ENCODE data around the gene KIAA0232.

Gene KIAA0232

DNA sequence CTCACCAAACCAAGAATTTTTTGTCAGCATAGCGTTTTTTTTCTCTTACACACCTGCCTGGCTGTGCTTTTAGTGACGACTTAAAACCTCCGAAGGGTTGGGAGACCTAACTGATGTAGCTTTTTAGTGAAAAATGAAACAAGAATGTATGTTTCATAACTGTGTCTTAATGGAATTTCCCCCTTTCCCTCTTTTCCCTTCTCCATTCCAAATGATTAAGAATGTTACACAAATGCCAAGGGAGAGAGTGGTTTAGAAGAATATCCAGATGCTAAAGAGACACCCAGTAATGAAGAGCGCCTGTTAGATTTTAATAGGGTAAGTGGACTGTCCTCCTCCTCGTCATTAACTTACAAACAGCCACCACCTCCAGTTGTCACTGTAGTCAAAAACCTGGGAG, 93.9 kb downstream of the KIAA0232 start:
- TF ChIP-seq CTCF (IDR thresholded peaks at IDR 0.05; ENCODE audit: borderline replicate concordance, extremely low read depth, low read length, poor library complexity, severe bottlenecking), result no peak
- no peaks in the 10 kb centered on the region for H3K27me3 ChIP-seq (ENCODE audit: insufficient read depth, low read length, poor library complexity)
- H4K20me1 ChIP-seq (ENCODE audit: insufficient read depth, low read length), result peaks cover 19% of the 10 kb centered on the region
- no peaks in the 10 kb centered on the region for H3K79me2 ChIP-seq (ENCODE audit: insufficient read depth, low read length)
- no peaks in the 10 kb centered on the region for H3K4me1 ChIP-seq (ENCODE audit: insufficient read depth, low read length)
- no peak overlapping the region for H3K9ac ChIP-seq (ENCODE audit: low read depth, low read length)
- no peak overlapping the region for H3K27ac ChIP-seq (ENCODE audit: low read length)
- H3K4me2 ChIP-seq (ENCODE audit: insufficient read depth, low read length), result no peak overlapping the region
- no peak overlapping the region for H3K4me3 ChIP-seq (ENCODE audit: low read depth in 1 of 2, low read length in 2 of 2)
- H3K36me3 ChIP-seq (ENCODE audit: insufficient read depth, low read length), result peaks cover 96% of the 10 kb centered on the region
- H3K9me3 ChIP-seq (ENCODE audit: insufficient read depth, low read length, severe bottlenecking), result no peaks in the 10 kb centered on the region
- no peak overlapping the region for H2AFZ ChIP-seq (ENCODE audit: low read depth, low read length)
- DNase-seq (no peak), ATAC-seq (ENCODE audit: insufficient read depth, low read depth) (no peak)

- Histone ChIP-seq H3K4me1 (ENCODE audit: insufficient read depth, low read length) (no peaks in the 10 kb centered on the region), H3K4me3 (ENCODE audit: low read depth in 1 of 2, low read length in 2 of 2) (no peak overlapping the region), H3K36me3 (ENCODE audit: insufficient read depth, low read length) (peaks cover 96% of the 10 kb centered on the region), H3K79me2 (ENCODE audit: insufficient read depth, low read length) (no peaks in the 10 kb centered on the region), H2AFZ (ENCODE audit: low read depth, low read length) (no peak overlapping the region), H3K9ac (ENCODE audit: low read depth, low read length) (no peak overlapping the region), H3K27me3 (ENCODE audit: insufficient read depth, low read length, poor library complexity) (no peaks in the 10 kb centered on the region), H3K27ac (ENCODE audit: low read length) (no peak overlapping the region), H3K9me3 (ENCODE audit: insufficient read depth, low read length, severe bottlenecking) (no peaks in the 10 kb centered on the region), H4K20me1 (ENCODE audit: insufficient read depth, low read length) (peaks cover 19% of the 10 kb centered on the region), H3K4me2 (ENCODE audit: insufficient read depth, low read length) (no peak overlapping the region)
- no peak for DNase-seq
- no peak for TF ChIP-seq CTCF (IDR thresholded peaks at IDR 0.05; ENCODE audit: borderline replicate concordance, extremely low read depth, low read length, poor library complexity, severe bottlenecking)
- TF ChIP-seq EZH2 (IDR thresholded peaks at IDR 0.05; ENCODE audit: borderline replicate concordance, low read depth, low read length, severe bottlenecking), result no peak
- ATAC-seq (ENCODE audit: insufficient read depth, low read depth), result no peak
Observed at GRCh38 chr4:6877067-6877466, 94.5 kb downstream of the KIAA0232 start.

DNA sequence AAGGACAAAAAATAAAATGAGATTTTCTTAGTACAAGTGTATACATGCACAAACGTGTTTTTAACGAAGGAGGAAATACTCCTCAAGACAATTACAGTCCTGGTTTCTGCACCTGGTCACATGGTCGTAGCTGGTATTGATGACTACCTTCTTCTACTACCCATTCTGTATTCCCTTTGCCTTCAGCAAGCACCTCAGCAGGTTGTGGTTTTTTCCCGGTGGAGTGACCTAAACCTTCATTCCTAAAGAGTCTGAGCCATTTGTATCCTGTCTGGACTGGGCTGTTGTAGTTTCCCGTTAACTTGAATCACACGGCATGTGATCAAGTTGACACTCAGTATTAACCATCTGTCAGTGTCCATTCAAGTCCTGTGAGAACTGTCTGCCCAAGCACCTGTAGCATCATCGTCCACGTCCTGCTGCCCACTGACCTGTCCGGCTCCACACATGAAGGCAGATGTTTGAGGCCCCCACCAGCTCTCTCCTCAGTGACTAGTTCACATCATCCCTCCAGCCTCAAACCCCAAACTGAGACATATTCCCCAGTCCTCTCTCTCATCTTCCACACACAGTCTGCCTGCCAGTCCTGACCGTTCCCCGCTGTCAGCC, 96.0 kb downstream of the KIAA0232 start:
- ATAC-seq (ENCODE audit: insufficient read depth, low read depth) (no peak), DNase-seq (no peak)
- TF ChIP-seq CTCF (IDR thresholded peaks at IDR 0.05; ENCODE audit: borderline replicate concordance, extremely low read depth, low read length, poor library complexity, severe bottlenecking) (no peak), EZH2 (IDR thresholded peaks at IDR 0.05; ENCODE audit: borderline replicate concordance, low read depth, low read length, severe bottlenecking) (no peak)
- H3K36me3 ChIP-seq (ENCODE audit: insufficient read depth, low read length), result peaks cover 96% of the 10 kb centered on the region
- no peaks in the 10 kb centered on the region for H3K9me3 ChIP-seq (ENCODE audit: insufficient read depth, low read length, severe bottlenecking)
- no peak overlapping the region for H3K9ac ChIP-seq (ENCODE audit: low read depth, low read length)
- no peaks in the 10 kb centered on the region for H3K27me3 ChIP-seq (ENCODE audit: insufficient read depth, low read length, poor library complexity)
- H3K4me3 ChIP-seq (ENCODE audit: low read depth in 1 of 2, low read length in 2 of 2), result no peak overlapping the region
- H4K20me1 ChIP-seq (ENCODE audit: insufficient read depth, low read length), result peaks cover 14% of the 10 kb centered on the region
- no peak overlapping the region for H2AFZ ChIP-seq (ENCODE audit: low read depth, low read length)
- H3K27ac ChIP-seq (ENCODE audit: low read length), result no peak overlapping the region
- H3K4me1 ChIP-seq (ENCODE audit: insufficient read depth, low read length), result no peaks in the 10 kb centered on the region
- H3K79me2 ChIP-seq (ENCODE audit: insufficient read depth, low read length), result no peaks in the 10 kb centered on the region
- no peak overlapping the region for H3K4me2 ChIP-seq (ENCODE audit: insufficient read depth, low read length)

- Histone ChIP-seq H3K9ac (ENCODE audit: low read depth, low read length) (no peak overlapping the region), H3K79me2 (ENCODE audit: insufficient read depth, low read length) (no peaks in the 10 kb centered on the region), H2AFZ (ENCODE audit: low read depth, low read length) (no peak overlapping the region), H3K36me3 (ENCODE audit: insufficient read depth, low read length) (peaks cover 75% of the 10 kb centered on the region), H3K27me3 (ENCODE audit: insufficient read depth, low read length, poor library complexity) (no peaks in the 10 kb centered on the region), H3K9me3 (ENCODE audit: insufficient read depth, low read length, severe bottlenecking) (no peaks in the 10 kb centered on the region), H3K4me2 (ENCODE audit: insufficient read depth, low read length) (no peak overlapping the region), H3K4me3 (ENCODE audit: low read depth in 1 of 2, low read length in 2 of 2) (no peak overlapping the region), H3K27ac (ENCODE audit: low read length) (no peak overlapping the region), H4K20me1 (ENCODE audit: insufficient read depth, low read length) (peaks cover 8% of the 10 kb centered on the region), H3K4me1 (ENCODE audit: insufficient read depth, low read length) (no peaks in the 10 kb centered on the region)
- ATAC-seq (ENCODE audit: insufficient read depth, low read depth) (no peak), DNase-seq (no peak)
- TF ChIP-seq EZH2 (IDR thresholded peaks at IDR 0.05; ENCODE audit: borderline replicate concordance, low read depth, low read length, severe bottlenecking) (no peak), CTCF (IDR thresholded peaks at IDR 0.05; ENCODE audit: borderline replicate concordance, extremely low read depth, low read length, poor library complexity, severe bottlenecking) (no peak)
Observed at GRCh38 chr4:6880691-6881090, 98.2 kb downstream of the KIAA0232 start.
